ENCODE measurements around the gene RAPGEF6. TPM values are rescaled to one million over a fixed set of nuclear protein-coding genes. Genes with fewer than 3 reads are reported as not detected.
"Not testable (repeated sequence)": the region's sequence is repeated elsewhere in the genome, so short reads cannot be mapped to it uniquely, and the experiment has no call there.

RAPGEF6 gene
- total RNA-seq, 2 donors from 2014 or later: 15.5 to 43.0 TPM

- intact Hi-C loops (cut with DNase I): no loop called here
- TF ChIP-seq POLR2AphosphoS5 (IDR thresholded peaks at IDR 0.05): no peak
- TF ChIP-seq POLR2A (IDR thresholded peaks at IDR 0.05): no peak
- no peak for TF ChIP-seq CTCF (IDR thresholded peaks at IDR 0.05)
- no peak overlapping the region for H3K4me3 ChIP-seq
- no peaks in the 10 kb centered on the region for H3K4me1 ChIP-seq (replicated peaks)
- no peak for DNase-seq (ENCODE audit: low spot score)
- H3K9me3 ChIP-seq: no peaks in the 10 kb centered on the region
- H3K27me3 ChIP-seq (replicated peaks; ENCODE audit: insufficient read depth): no peaks in the 10 kb centered on the region
- WGBS: 82% methylated on average over 8 of the region's 8 CpGs
- no peak overlapping the region for H3K27ac ChIP-seq
- H3K36me3 ChIP-seq: no peaks in the 10 kb centered on the region
These were observed 139.3 kb downstream of the RAPGEF6 start for GRCh38 chr5:131495536-131496399.

- no peaks in the 10 kb centered on the region for H3K4me1 ChIP-seq (replicated peaks)
- DNase-seq (ENCODE audit: low spot score): no peak
- H3K4me3 ChIP-seq: no peak overlapping the region
- H3K36me3 ChIP-seq: no peaks in the 10 kb centered on the region
- H3K27ac ChIP-seq: no peak overlapping the region
- TF ChIP-seq POLR2A (IDR thresholded peaks at IDR 0.05) (no peak), POLR2AphosphoS5 (IDR thresholded peaks at IDR 0.05) (no peak)
- H3K27me3 ChIP-seq (replicated peaks; ENCODE audit: insufficient read depth): no peaks in the 10 kb centered on the region
- intact Hi-C loops (cut with DNase I): no loop called here
- no peaks in the 10 kb centered on the region for H3K9me3 ChIP-seq
- WGBS: 78% methylated on average over 1 of the region's 1 CpG
These were observed 143.3 kb downstream of the RAPGEF6 start for GRCh38 chr5:131491749-131492148.

- no peak for DNase-seq (ENCODE audit: low spot score)
- no peaks in the 10 kb centered on the region for H3K4me1 ChIP-seq (replicated peaks)
- TF ChIP-seq CTCF (IDR thresholded peaks at IDR 0.05) (no peak), POLR2AphosphoS5 (IDR thresholded peaks at IDR 0.05) (no peak), POLR2A (IDR thresholded peaks at IDR 0.05) (no peak)
- H3K9me3 ChIP-seq: no peaks in the 10 kb centered on the region
- no peak overlapping the region for H3K4me3 ChIP-seq
- H3K27ac ChIP-seq: no peak overlapping the region
- 77% methylated on average over 3 of the region's 3 CpGs for WGBS
- no peaks in the 10 kb centered on the region for H3K36me3 ChIP-seq
- H3K27me3 ChIP-seq (replicated peaks; ENCODE audit: insufficient read depth): no peaks in the 10 kb centered on the region
- intact Hi-C loops (cut with DNase I): no loop called here
These were observed 146.6 kb downstream of the RAPGEF6 start for GRCh38 chr5:131488463-131488862.

- intact Hi-C loops (cut with DNase I); H3K4me1 ChIP-seq (replicated peaks); H3K27me3 ChIP-seq (replicated peaks; ENCODE audit: insufficient read depth); H3K27ac ChIP-seq; H3K4me3 ChIP-seq; H3K36me3 ChIP-seq; H3K9me3 ChIP-seq; DNase-seq (ENCODE audit: low spot score): not testable (repeated sequence)
- 96% methylated on average over 4 of the region's 4 CpGs for WGBS
These were observed 147.7 kb downstream of the RAPGEF6 start for GRCh38 chr5:131487371-131487770.

GRCh38 chr5:131482617-131483016 is 152.4 kb downstream of the RAPGEF6 start:
- no peaks in the 10 kb centered on the region for H3K27me3 ChIP-seq (replicated peaks; ENCODE audit: insufficient read depth)
- intact Hi-C loops (cut with DNase I): no loop called here
- DNase-seq (ENCODE audit: low spot score): no peak
- H3K9me3 ChIP-seq: no peaks in the 10 kb centered on the region
- H3K36me3 ChIP-seq: no peaks in the 10 kb centered on the region
- 91% methylated on average over 2 of the region's 2 CpGs for WGBS
- H3K4me3 ChIP-seq: no peak overlapping the region
- H3K27ac ChIP-seq: no peak overlapping the region
- no peaks in the 10 kb centered on the region for H3K4me1 ChIP-seq (replicated peaks)
- TF ChIP-seq POLR2A (IDR thresholded peaks at IDR 0.05) (no peak), CTCF (IDR thresholded peaks at IDR 0.05) (no peak), POLR2AphosphoS5 (IDR thresholded peaks at IDR 0.05) (no peak)

- intact Hi-C loops (cut with DNase I): no loop called here
- no peaks in the 10 kb centered on the region for H3K4me1 ChIP-seq (replicated peaks)
- no peaks in the 10 kb centered on the region for H3K36me3 ChIP-seq
- H3K4me3 ChIP-seq: no peak overlapping the region
- no peaks in the 10 kb centered on the region for H3K9me3 ChIP-seq
- 91% methylated on average over 1 of the region's 1 CpG for whole genome bisulfite sequencing
- DNase-seq (ENCODE audit: low spot score): no peak
- TF ChIP-seq POLR2AphosphoS5 (IDR thresholded peaks at IDR 0.05) (no peak), CTCF (IDR thresholded peaks at IDR 0.05) (no peak), POLR2A (IDR thresholded peaks at IDR 0.05) (no peak)
- no peak overlapping the region for H3K27ac ChIP-seq
- no peaks in the 10 kb centered on the region for H3K27me3 ChIP-seq (replicated peaks; ENCODE audit: insufficient read depth)
These were observed 153.5 kb downstream of the RAPGEF6 start for GRCh38 chr5:131481569-131481968.
